ENCODE data around the gene ZNF254. TPM values are rescaled to one million over a fixed set of nuclear protein-coding genes. Genes with fewer than 3 reads are reported as not detected.
"Not testable (repeated sequence)": the region's sequence is repeated elsewhere in the genome, so short reads cannot be mapped to it uniquely, and the experiment has no call there.

ZNF254 gene
- polyA plus RNA-seq (ENCODE audit: insufficient read depth in 1 of 5, insufficient read length in 5 of 5, low replicate concordance in 1 of 5), result 10 to 100 TPM; 25.7 to 53.9 (median 40.7) TPM
- long read RNA-seq, donor 1, transcript ZNF254-202 (4 exons, 3,967 nt), result major isoform, 10 of 26 reads
- long read RNA-seq, donor 1, partial matches to known transcripts, result 0 of 26 reads
- long read RNA-seq, donor 1, other reads (novel, unspliced or antisense), result 11 of 26 reads
- long read RNA-seq, donor 2, full-length matches to known transcripts, result 3 of 3 reads
- long read RNA-seq, donor 2, partial matches to known transcripts, result 0 of 3 reads
- long read RNA-seq, donor 2, other reads (novel, unspliced or antisense), result 0 of 3 reads
- long read RNA-seq, donor 3, partial matches to known transcripts, result 0 of 3 reads
- long read RNA-seq, donor 3, other reads (novel, unspliced or antisense), result 0 of 3 reads
- long read RNA-seq, donor 4, partial matches to known transcripts, result 0 of 3 reads
- long read RNA-seq, donor 4, other reads (novel, unspliced or antisense), result 0 of 3 reads
- long read RNA-seq, donor 5, full-length matches to known transcripts, result 18 of 24 reads
- long read RNA-seq, donor 5, partial matches to known transcripts, result 0 of 24 reads
- long read RNA-seq, donor 5, other reads (novel, unspliced or antisense), result 6 of 24 reads
- long read RNA-seq, donor 6, full-length matches to known transcripts, result 14 of 14 reads
- long read RNA-seq, donor 6, partial matches to known transcripts, result 0 of 14 reads
- long read RNA-seq, donor 6, other reads (novel, unspliced or antisense), result 0 of 14 reads
- long read RNA-seq, donor 7, partial matches to known transcripts, result 0 of 11 reads
- long read RNA-seq, donor 7, other reads (novel, unspliced or antisense), result 6 of 11 reads
- long read RNA-seq, donor 8, transcript ZNF254-202 (4 exons, 3,967 nt), result major isoform, 7 of 8 reads
- long read RNA-seq, donor 8, partial matches to known transcripts, result 0 of 8 reads
- long read RNA-seq, donor 8, other reads (novel, unspliced or antisense), result 0 of 8 reads

GRCh38 chr19:24086974-24087595 lies at the start of gene ZNF254:
Gene ZNF254, plus strand, starts transcription at chr19:24087187. Its CDS starts 121 bp downstream, at chr19:24087308.
- peak; percentile 93 to 95 for DNase-seq

- no peak for DNase-seq
Observed at GRCh38 chr19:24040621-24041020, 46.4 kb upstream of the ZNF254 start.

DNA sequence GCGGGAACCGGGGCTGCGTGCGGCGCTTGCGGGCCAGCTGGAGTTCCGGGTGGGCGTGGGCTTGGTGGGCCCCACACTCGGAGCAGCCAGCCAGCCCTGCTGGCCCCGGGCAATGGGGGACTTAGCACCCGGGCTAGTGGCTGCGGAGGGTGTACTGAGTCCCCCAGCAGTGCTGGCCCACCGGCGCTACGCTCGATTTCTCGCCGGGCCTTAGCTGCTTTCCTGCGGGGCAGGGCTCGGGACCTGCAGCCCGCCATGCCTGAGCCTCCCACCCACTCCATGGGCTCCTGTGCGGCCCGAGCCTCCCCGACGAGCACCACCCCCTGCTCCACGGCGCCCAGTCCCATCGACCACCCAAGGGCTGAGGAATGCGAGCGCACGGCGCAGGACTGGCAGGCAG lies 45.7 kb upstream of the ZNF254 start:
- DNase-seq, result not testable (repeated sequence)

GRCh38 chr19:24046550-24046949 lies 40.4 kb upstream of the ZNF254 start:
- no peak for DNase-seq

- DNase-seq, result no peak
Observed at GRCh38 chr19:24048261-24048660, 38.7 kb upstream of the ZNF254 start.

DNA sequence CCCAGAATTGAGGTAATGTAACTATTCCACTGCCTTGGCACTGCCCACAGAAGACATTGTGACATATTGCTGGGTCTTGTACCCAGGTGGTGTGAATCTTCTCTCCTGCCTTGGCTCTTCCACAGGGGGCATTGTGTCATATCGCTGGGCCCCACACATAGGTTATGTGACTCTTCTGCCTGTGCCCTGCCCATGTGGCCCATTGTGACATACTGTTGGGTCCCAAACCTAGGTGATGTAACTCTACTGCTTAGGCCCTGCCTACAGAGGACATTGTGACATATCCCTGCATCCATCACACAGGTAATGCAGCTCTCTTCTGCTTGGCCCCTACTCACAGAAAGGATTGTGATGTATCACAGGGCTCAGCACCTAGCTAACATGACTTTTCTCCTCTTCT lies 37.5 kb upstream of the ZNF254 start:
- DNase-seq, result no peak

- no peak for DNase-seq
Observed at GRCh38 chr19:24051516-24051915, 35.5 kb upstream of the ZNF254 start.

DNA sequence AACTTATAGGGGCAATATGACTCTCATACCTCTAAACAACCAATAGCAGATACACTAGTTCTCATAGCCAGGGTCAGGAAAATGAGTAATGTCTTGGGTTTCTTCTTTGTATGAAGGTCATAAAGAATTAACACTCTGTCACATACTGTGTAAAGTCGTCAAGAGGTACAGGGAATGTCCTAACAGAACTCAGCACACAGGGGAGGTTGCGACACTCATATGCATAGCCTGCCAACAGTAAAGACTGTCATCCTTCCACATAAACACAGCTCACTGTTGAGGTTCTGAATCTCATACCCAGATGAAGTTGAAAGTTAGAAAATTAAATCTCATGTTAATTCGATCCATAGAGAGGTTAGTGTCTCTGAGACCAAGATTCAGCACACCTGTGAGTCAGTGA lies 34.2 kb upstream of the ZNF254 start:
- no peak for DNase-seq

DNA sequence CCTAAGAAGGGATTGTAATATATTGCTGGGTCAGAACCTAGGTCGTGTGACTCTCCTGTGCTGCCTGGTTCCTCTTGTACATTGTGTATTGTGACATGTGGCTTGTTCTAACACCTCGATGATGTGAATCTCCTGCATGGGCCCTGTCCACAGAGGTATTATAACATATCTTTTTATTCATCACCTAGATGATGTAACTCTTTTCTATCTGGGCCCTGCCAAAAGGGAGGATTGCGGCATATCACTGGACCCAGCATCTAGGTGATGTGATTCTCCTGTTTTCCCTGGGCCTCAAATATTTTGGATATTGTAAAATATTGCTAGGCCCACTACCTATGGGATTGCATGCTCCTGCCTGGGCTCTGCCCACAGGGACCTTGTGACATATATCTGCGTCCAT lies 33.4 kb upstream of the ZNF254 start:
- no peak for DNase-seq

DNA sequence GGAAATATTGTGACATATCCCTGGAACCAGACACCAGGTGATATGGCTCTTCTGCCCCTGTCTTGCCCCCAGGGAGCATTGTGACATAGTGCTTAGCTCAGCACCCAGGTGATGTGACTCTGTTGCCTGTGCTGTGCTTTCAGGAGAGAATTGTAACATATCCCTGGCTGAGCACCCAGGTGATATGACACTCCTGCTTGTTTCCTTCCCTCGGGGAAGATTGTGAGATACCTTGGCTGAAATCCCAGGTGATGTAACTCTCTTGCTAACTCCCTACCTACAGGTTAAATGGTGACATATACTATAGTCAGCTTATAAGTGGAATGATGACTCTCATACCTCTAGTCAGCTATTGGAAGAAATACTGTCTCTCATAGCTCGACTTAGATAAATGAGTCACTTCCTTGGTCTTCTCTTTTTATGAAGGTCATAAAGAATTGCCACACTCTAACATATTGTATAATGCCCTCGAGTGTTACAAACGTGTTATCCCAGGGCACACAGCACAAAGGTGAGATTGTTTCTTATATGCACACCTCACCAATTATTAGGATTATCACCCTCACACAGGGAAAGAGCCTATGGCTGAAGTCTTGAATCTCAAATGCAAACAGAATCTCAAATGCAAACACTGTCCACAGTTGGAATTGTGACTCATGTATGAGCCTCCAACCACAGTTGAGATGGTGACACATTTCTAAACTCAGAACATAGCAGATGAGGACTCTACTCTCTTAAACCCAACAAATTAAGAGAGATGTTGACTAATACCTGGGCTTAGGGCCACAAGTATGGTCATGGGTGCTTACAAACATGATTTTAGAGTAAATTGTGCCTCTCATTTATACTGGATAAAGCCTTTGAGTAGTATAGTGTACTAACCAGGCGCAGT lies 32.7 kb upstream of the ZNF254 start:
- no peak for DNase-seq

DNA sequence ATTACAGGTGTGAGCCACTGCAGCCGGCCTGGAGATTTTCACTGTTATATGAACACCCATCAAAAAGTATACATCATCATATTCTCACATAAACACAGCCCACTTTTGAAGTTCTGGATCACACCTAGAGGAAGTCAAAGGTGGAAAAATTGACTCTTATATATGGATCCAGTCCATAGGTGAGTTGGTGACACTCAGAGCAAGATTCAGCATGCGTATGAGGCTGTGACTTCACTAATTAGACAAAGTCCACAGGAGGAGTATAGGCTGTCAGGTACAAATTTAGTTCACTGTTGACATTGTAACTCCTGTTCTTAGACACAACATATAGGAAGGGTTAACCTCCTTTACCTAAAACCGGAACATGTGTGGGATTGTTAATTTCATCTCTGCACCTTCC lies 31.4 kb upstream of the ZNF254 start:
- DNase-seq, result no peak

GRCh38 chr19:24057144-24057543 lies 29.8 kb upstream of the ZNF254 start:
- no peak for DNase-seq

DNA sequence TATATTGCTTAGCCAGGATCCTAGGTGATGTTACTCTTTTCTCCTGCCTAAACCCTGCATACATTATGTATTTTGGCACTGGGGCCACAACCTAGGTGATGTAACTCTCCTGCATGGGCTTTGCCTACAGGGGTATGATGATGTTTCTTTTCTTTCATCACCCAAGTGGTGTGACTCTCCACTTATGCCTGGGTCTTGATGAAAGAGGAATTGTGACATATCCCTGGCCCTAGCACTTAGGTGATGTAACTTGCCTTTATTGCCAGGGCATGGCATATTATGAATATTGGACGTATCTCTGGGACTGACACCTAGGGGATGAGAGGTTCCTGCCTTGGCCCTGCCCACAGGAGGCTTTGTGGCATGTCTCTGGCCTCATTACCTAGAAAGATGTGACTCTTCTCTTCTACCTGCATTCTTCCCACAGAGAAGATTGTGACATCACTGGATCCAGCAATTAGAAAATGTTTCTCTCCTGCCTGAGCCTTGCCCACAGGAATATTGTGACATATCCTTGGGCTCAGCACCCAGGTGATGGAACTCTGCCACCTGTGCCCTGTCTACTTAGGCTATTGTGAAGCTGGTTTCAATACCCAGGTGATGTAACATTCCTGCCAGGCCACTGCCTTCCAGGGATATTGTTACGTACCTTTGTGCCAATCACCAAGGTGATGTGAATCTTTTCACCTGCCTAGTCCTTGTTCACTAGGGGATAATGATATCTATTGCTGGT lies 27.3 kb upstream of the ZNF254 start:
- no peak for DNase-seq

DNA sequence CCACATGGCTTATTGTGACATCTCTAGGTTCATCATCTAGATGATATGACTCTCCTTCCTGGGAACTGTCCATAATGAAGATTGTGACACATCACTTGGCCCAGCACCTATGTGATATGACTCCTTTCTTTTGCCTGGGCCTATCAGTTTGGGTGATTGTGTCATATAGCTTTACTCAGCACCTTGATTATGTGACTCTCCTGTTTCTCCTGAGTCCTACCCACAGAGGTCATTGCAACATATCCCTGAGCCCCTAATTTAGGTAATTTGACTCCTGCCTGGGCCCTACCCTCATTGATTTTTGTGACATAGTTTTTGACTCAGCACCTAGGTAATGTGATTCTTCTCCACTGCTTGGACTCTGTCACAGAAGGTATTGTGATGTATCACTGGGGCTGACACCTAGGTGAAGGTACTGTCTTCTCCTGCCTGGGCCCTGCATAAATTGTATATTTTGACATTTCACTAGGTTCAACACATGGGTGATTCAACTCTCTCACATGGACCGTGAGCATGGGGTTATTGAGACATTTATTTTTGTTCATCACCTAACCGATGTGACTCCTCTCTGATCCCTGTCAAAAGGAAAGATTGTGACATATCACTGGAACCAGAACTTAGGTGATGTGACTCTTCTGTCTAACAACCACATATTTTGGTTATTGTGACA lies 26.2 kb upstream of the ZNF254 start:
- DNase-seq, result no peak

- no peak for DNase-seq
Observed at GRCh38 chr19:24062190-24062589, 24.8 kb upstream of the ZNF254 start.

GRCh38 chr19:24063295-24063694 lies 23.7 kb upstream of the ZNF254 start:
- no peak for DNase-seq

DNA sequence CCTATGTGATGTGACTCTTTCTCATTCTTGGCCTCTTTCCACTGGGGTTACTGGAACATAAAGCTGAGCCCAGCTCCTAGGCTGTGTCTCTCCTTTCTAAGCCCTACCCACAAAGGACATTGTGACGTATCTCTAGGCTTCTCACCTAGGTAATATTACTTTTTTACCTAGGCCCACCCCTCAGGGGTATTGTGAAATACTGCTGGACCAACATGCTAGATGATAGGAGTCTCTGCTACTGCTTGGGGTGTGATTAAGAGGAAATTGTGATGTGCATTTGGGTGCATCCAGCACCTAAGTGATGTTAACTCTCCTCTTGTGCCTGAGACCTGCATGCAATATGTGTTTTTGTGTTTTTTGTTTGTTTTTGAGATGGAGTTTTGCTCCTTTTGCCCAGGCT lies 22.8 kb upstream of the ZNF254 start:
- DNase-seq, result no peak

- DNase-seq, result no peak
Observed at GRCh38 chr19:24065243-24065642, 21.7 kb upstream of the ZNF254 start.

- no peak for DNase-seq
Observed at GRCh38 chr19:24065865-24066604, 21.0 kb upstream of the ZNF254 start.

Measured in right lung (tissue), 10 donors.